Measurements from ENCODE around the gene BCKDHB.

BCKDHB gene

DNA sequence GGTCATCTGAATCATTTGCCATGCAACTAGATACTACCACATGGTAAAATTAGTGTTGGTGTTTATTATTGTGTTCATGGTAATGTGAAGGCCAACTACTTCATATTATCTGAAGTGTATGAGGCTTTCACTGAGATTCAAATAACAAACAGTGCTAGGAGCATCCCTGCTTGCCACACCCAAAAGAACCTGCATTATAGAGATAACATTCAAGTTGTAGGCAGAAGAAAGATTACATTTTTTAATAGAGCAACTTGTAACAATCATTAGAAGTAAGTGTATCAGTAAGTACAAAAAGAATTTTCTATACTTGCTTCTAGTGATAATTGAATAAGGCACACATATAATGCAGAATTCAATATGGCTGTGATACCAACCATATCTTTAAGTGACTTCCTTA lies 49.8 kb downstream of the BCKDHB start:
- Histone ChIP-seq H3K4me3 (ENCODE audit: low read length) (no peak overlapping the region), H3K9me3 (ENCODE audit: control insufficient read depth, low read length) (no peaks in the 10 kb centered on the region), H3K9ac (ENCODE audit: low read length) (no peak overlapping the region), H3K27me3 (ENCODE audit: control insufficient read depth, insufficient read depth, low read length) (no peaks in the 10 kb centered on the region), H3K36me3 (ENCODE audit: control insufficient read depth, insufficient read depth, low read length) (no peaks in the 10 kb centered on the region), H3K4me1 (ENCODE audit: control insufficient read depth, insufficient read depth, low read length) (no peaks in the 10 kb centered on the region)

DNA sequence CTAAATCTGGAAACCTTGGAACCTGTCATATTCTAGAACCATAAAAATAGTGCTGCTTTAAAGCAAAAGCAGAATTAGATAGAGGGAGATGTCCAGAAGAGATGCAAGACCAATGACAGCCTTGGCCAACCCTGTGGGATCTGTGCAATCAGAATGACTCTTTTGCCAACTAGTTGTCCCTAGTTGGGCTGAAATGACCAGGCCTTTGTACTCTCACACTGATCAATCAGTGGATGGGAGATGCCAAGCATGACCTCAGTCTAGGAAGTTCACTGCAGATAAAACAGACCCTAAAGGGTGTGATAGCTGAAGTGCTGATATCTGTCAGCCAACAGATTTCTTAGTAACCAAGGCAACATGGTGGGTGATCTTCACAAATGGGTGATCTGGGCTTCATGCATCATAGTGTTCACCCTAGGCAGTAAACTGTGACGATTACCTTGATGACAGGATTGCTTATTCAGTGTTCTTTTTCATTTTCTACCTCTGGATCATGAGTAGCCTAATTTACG lies 52.1 kb downstream of the BCKDHB start:
- no peaks in the 10 kb centered on the region for H3K27me3 ChIP-seq (ENCODE audit: control insufficient read depth, insufficient read depth, low read length)

DNA sequence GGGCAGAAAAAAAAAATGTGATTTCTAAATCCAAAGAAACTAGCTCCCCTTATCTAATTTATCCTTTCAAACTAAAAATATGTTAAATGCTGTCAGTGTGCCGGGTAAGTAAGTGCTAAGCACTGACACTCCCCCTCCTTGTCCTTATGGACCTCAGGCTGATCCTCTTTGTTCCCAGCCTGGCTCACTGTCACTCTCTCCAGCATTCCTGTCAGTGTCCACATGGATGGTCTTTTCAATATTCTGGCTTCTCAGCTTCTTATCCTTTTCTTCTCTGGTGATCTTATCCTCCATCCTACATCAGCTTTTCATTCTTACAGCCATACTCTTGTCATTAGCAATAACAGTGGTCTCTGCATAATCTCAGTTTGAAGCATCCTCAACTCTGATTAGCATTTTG lies 55.0 kb downstream of the BCKDHB start:
- Histone ChIP-seq H3K9ac (ENCODE audit: low read length) (no peak overlapping the region), H3K4me3 (ENCODE audit: low read length) (no peak overlapping the region), H3K36me3 (ENCODE audit: control insufficient read depth, insufficient read depth, low read length) (no peaks in the 10 kb centered on the region), H3K27me3 (ENCODE audit: control insufficient read depth, insufficient read depth, low read length) (no peaks in the 10 kb centered on the region), H3K4me1 (ENCODE audit: control insufficient read depth, insufficient read depth, low read length) (no peaks in the 10 kb centered on the region), H3K9me3 (ENCODE audit: control insufficient read depth, low read length) (no peaks in the 10 kb centered on the region)

More for the DNA sequence above, 52.1 kb downstream of the BCKDHB start:
- Histone ChIP-seq H3K4me1 (ENCODE audit: control insufficient read depth, insufficient read depth, low read length) (no peaks in the 10 kb centered on the region), H3K9me3 (ENCODE audit: control insufficient read depth, low read length) (no peaks in the 10 kb centered on the region), H3K36me3 (ENCODE audit: control insufficient read depth, insufficient read depth, low read length) (no peaks in the 10 kb centered on the region), H3K4me3 (ENCODE audit: low read length) (no peak overlapping the region), H3K9ac (ENCODE audit: low read length) (no peak overlapping the region)

DNA sequence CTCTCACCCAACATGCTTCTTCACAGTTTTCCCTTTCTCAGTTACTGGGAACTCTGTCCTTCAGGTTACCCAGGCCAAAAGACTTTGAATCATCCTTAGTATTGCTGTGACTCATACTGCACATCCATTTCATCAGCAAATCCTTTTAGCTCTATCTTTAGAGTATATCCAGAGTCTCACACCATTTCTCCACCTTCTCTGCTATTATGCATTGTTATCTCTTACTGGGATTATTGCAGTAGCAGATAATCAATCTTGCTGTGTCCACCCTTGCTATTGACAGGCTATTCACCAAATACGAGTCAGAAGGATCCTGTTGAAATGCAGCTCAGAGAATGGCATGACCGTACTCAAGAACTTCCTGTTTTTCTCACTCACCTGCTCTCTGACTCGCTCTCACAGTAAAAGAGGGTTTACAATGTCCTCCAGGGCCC lies 57.3 kb downstream of the BCKDHB start:
- no peaks in the 10 kb centered on the region for H3K9me3 ChIP-seq (ENCODE audit: control insufficient read depth, low read length)
- H3K27me3 ChIP-seq (ENCODE audit: control insufficient read depth, insufficient read depth, low read length), result no peaks in the 10 kb centered on the region
- H3K36me3 ChIP-seq (ENCODE audit: control insufficient read depth, insufficient read depth, low read length), result no peaks in the 10 kb centered on the region
- H3K4me3 ChIP-seq (ENCODE audit: low read length), result no peak overlapping the region
- no peaks in the 10 kb centered on the region for H3K4me1 ChIP-seq (ENCODE audit: control insufficient read depth, insufficient read depth, low read length)
- no peak overlapping the region for H3K9ac ChIP-seq (ENCODE audit: low read length)

DNA sequence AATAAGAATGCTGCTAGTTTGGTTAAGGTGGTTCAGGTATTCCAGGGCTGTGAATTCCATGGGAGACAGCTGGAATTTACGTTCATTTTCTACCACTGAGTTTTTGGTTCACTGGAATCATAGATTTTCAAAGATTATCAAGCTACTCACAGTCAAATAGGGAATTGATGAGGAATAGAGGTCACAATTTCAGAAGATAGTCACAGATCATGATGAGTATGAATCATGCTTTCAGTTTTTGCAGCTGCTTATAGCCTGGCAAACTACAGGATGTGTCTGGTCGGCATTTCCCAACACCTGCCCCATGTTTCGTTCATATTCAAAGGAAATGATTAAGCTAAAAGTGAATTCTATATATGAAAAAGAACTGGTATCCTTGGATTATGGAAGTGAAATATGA lies 58.7 kb downstream of the BCKDHB start:
- no peaks in the 10 kb centered on the region for H3K4me1 ChIP-seq (ENCODE audit: control insufficient read depth, insufficient read depth, low read length)
- H3K4me3 ChIP-seq (ENCODE audit: low read length), result no peak overlapping the region
- no peaks in the 10 kb centered on the region for H3K27me3 ChIP-seq (ENCODE audit: control insufficient read depth, insufficient read depth, low read length)
- no peaks in the 10 kb centered on the region for H3K36me3 ChIP-seq (ENCODE audit: control insufficient read depth, insufficient read depth, low read length)
- no peaks in the 10 kb centered on the region for H3K9me3 ChIP-seq (ENCODE audit: control insufficient read depth, low read length)
- H3K9ac ChIP-seq (ENCODE audit: low read length), result no peak overlapping the region

DNA sequence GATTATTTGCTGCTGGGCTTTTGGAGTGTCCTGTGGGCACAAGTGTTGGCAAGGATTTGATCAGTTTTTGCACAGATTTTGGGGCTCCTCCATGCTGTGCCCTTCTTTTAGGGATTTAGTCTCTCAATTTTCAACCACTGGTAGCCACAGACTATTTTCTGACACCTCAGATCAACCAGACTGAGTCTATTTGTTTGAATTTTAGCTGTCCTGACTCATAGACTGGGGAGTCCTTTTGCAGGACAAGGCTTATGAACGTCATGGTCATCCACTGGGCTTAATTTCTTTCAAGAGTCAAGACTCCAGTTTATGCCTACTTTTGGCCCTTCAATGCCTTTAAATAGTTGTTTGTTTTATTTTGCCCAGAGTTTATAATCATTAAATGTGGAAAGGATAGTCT lies 59.3 kb downstream of the BCKDHB start:
- Histone ChIP-seq H3K9me3 (ENCODE audit: control insufficient read depth, low read length) (no peaks in the 10 kb centered on the region), H3K36me3 (ENCODE audit: control insufficient read depth, insufficient read depth, low read length) (no peaks in the 10 kb centered on the region), H3K27me3 (ENCODE audit: control insufficient read depth, insufficient read depth, low read length) (no peaks in the 10 kb centered on the region), H3K9ac (ENCODE audit: low read length) (no peak overlapping the region), H3K4me1 (ENCODE audit: control insufficient read depth, insufficient read depth, low read length) (no peaks in the 10 kb centered on the region), H3K4me3 (ENCODE audit: low read length) (no peak overlapping the region)

DNA sequence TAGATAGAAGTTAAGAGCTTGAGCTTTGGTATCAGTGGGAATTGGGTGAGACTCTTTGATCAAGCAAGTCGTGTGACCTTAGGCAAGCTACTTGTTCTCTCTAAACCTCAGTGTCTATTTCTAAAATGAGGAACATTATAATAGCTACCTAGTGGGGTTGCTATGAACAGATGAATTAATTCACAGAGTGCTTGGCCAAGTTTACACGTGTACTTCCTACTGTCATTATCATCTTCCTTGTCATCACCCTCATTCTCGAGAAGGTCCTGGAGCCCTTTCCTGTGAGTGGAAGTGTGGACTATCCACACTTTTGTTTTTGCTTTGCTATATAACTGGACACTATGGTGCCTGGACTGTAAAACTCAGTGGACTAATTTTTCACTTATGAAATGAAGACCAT lies 64.0 kb downstream of the BCKDHB start:
- no peaks in the 10 kb centered on the region for H3K4me1 ChIP-seq (ENCODE audit: control insufficient read depth, insufficient read depth, low read length)
- H3K27me3 ChIP-seq (ENCODE audit: control insufficient read depth, insufficient read depth, low read length), result no peaks in the 10 kb centered on the region
- no peaks in the 10 kb centered on the region for H3K9me3 ChIP-seq (ENCODE audit: control insufficient read depth, low read length)
- no peak overlapping the region for H3K4me3 ChIP-seq (ENCODE audit: low read length)
- no peak overlapping the region for H3K9ac ChIP-seq (ENCODE audit: low read length)
- H3K36me3 ChIP-seq (ENCODE audit: control insufficient read depth, insufficient read depth, low read length), result no peaks in the 10 kb centered on the region

DNA sequence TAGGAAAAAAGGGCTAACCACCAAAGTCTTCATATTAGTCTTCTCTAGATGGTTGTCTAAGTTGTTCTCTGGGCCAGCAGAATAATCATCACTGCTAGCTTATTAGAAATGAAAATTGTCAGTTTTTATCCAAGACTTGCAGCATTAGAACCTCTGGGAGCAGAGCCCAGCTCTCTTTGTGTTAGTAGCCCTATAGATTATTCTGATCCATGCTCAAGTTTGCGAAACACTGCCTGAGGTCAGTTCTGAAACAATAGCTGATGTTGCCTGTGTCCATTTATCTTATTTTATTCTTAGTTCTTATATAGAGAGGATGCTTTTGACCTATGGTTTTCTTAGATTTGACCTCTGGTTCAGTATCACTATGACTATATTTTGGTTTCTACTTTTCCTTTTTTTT lies 66.9 kb downstream of the BCKDHB start:
- Histone ChIP-seq H3K4me3 (ENCODE audit: low read length) (no peak overlapping the region), H3K27me3 (ENCODE audit: control insufficient read depth, insufficient read depth, low read length) (no peaks in the 10 kb centered on the region), H3K9me3 (ENCODE audit: control insufficient read depth, low read length) (no peaks in the 10 kb centered on the region), H3K36me3 (ENCODE audit: control insufficient read depth, insufficient read depth, low read length) (no peaks in the 10 kb centered on the region), H3K9ac (ENCODE audit: low read length) (no peak overlapping the region), H3K4me1 (ENCODE audit: control insufficient read depth, insufficient read depth, low read length) (no peaks in the 10 kb centered on the region)

DNA sequence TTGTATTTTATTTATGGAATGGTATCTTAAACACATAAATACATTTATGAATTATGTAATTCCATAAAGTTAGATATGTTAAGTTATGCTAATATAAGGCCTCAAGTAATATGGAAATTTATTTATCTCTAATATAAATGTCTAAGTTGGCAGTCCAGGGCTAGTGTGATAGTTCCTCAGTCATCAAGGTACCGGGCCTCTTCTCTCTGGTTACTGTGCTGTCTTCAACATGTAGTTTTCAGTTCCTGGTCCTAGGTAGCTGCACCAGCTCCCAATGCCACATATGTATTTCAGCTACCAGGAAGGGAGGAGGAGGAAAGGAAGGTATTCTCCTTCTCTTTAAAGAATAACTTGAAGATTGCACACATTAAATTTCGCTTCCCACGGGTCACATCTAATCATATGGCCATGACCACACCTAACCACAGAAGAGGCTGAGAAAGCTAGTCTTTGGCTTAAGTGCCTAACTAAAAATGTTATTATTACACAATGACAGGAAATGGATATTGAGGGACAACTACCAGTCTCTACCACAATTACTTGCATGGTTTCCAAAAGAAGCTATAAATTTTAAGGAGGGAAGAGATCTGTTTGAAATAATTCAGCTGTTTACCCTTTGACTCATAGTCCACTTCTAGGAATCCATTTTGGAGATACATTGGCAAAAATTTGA lies 68.6 kb downstream of the BCKDHB start:
- H3K4me3 ChIP-seq (ENCODE audit: low read length), result no peak overlapping the region
- H3K9ac ChIP-seq (ENCODE audit: low read length), result no peak overlapping the region
- no peaks in the 10 kb centered on the region for H3K27me3 ChIP-seq (ENCODE audit: control insufficient read depth, insufficient read depth, low read length)
- H3K9me3 ChIP-seq (ENCODE audit: control insufficient read depth, low read length), result no peaks in the 10 kb centered on the region
- no peaks in the 10 kb centered on the region for H3K36me3 ChIP-seq (ENCODE audit: control insufficient read depth, insufficient read depth, low read length)
- no peaks in the 10 kb centered on the region for H3K4me1 ChIP-seq (ENCODE audit: control insufficient read depth, insufficient read depth, low read length)

DNA sequence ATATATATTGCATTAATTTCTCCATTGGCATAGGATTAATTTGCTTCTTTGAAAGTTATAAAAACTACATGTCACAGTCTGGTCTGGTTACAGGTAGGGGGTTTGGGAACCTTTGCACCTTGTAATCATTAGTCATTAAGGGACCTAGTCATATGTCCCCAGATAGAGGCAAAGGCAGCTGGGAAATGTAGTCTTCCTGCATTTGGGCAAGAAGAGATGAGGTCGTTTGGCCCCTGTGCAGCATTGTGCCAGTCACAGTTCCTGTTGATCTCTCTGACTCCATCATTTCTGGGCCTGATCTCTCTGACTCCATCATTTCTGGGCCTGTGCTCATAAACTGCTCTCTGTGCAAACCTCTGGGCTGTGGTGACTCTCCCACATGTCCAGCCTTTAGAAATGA lies 73.2 kb downstream of the BCKDHB start:
- no peak overlapping the region for H3K9ac ChIP-seq (ENCODE audit: low read length)
- no peaks in the 10 kb centered on the region for H3K27me3 ChIP-seq (ENCODE audit: control insufficient read depth, insufficient read depth, low read length)
- peaks cover 5% of the 10 kb centered on the region for H3K4me1 ChIP-seq (ENCODE audit: control insufficient read depth, insufficient read depth, low read length)
- H3K9me3 ChIP-seq (ENCODE audit: control insufficient read depth, low read length), result no peaks in the 10 kb centered on the region
- no peak overlapping the region for H3K4me3 ChIP-seq (ENCODE audit: low read length)
- H3K36me3 ChIP-seq (ENCODE audit: control insufficient read depth, insufficient read depth, low read length), result no peaks in the 10 kb centered on the region

DNA sequence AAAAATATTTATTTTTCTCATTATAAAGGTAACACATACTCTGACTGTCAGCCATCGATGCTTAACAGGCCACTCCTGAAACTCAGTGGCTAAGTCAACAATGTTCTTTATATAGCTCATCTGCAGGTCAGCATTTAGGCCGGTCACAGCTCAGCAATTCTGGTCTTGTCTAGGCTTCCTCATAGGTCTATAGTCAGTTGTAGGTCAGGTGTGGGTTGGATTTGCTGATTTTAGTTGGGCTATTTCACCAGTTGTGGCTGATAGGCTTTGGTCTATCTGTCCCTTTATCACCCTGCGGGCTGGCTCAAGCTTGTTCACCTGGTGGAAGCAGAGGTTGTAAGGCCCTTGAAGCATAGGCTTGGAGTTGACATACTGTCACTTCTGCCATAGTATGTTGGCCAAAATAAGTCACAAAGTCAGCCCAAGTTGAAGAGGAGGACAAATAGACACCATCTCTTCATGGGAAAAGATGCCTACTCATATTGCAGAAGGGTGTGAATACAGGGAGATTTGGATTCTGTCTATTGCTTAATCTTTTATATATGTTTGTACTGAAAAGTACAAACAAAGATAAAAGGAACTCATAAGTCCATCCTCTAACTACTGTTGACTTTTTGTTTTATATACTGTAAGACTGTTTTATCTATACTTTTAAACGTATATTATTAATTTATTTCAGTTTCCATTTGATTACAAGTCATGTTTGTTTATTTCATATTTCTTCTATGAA lies 75.0 kb downstream of the BCKDHB start:
- no peaks in the 10 kb centered on the region for H3K27me3 ChIP-seq (ENCODE audit: control insufficient read depth, insufficient read depth, low read length)
- no peak overlapping the region for H3K4me3 ChIP-seq (ENCODE audit: low read length)
- no peaks in the 10 kb centered on the region for H3K36me3 ChIP-seq (ENCODE audit: control insufficient read depth, insufficient read depth, low read length)
- no peak overlapping the region for H3K9ac ChIP-seq (ENCODE audit: low read length)
- H3K4me1 ChIP-seq (ENCODE audit: control insufficient read depth, insufficient read depth, low read length), result peaks cover 5% of the 10 kb centered on the region
- H3K9me3 ChIP-seq (ENCODE audit: control insufficient read depth, low read length), result no peaks in the 10 kb centered on the region

DNA sequence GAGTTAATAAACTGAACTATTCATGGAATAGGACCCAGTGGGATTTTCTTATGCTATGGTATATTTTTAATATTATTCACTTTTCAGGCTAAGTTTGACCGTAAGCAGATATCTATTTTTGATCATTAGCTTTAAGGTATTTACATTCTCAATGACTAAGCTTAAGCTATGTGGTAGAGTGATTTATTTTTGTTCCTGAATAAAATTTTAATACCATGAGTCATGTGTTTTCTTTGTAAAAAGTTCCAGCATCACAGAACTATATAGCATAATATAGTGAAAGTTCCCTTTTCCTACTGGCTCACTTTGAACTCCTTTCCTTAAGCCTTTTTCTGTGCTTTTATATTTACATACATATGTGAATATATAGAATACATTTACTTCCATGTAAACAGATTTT lies 75.8 kb downstream of the BCKDHB start:
- no peak overlapping the region for H3K9ac ChIP-seq (ENCODE audit: low read length)
- H3K9me3 ChIP-seq (ENCODE audit: control insufficient read depth, low read length), result no peaks in the 10 kb centered on the region
- peaks cover 5% of the 10 kb centered on the region for H3K4me1 ChIP-seq (ENCODE audit: control insufficient read depth, insufficient read depth, low read length)
- H3K27me3 ChIP-seq (ENCODE audit: control insufficient read depth, insufficient read depth, low read length), result no peaks in the 10 kb centered on the region
- no peaks in the 10 kb centered on the region for H3K36me3 ChIP-seq (ENCODE audit: control insufficient read depth, insufficient read depth, low read length)
- H3K4me3 ChIP-seq (ENCODE audit: low read length), result no peak overlapping the region
